HCT116 (cell line): ENCODE results near the gene PAPOLG. TPM values are rescaled to one million over a fixed set of nuclear protein-coding genes. Genes with fewer than 3 reads are reported as not detected.

Source experiments
- ATAC-seq: fragments of 200-7000 bp; cut with Tn5 transposase; 2 replicates; pipeline ENCODE4 v1.9.1; 2020; ENCODE audit warnings: mild to moderate bottlenecking, moderate library complexity
- BruUV-seq: library from RNA; stranded (reverse); fragments of 400-500 nt; replicated peaks from 2 replicates; lab custom pipeline; 2021; lab: Mats Ljungman, UMichigan
- CTCF ChIA-PET: fragments of 300-600 bp; sonication (Branson Sonifier 250); formaldehyde crosslinking; loops from one replicate; lab custom pipeline; 2021; ENCODE audit warnings: antibody characterized with exemption; lab: Charles Lee
- POLR2A ChIA-PET: fragments of 300-600, 350-600 bp; sonication (Branson Sonifier 250); formaldehyde crosslinking; loops from one replicate; lab custom pipeline; 2021; ENCODE audit warnings: antibody characterized with exemption; lab: Charles Lee
- RAD21 ChIA-PET, 2 experiments: fragments of 300-600 bp; sonication (Branson Sonifier 250); formaldehyde crosslinking; loops; one replicate each; lab custom pipeline; 2023; ENCODE audit warnings: low total read pairs in 2 of 2; ENCODE audit not compliant: uncharacterized antibody in 2 of 2, unreplicated experiment in 2 of 2, low non-redundant PET in 1 of 2; lab: Charles Lee
- DNase-seq: peaks from one replicate; pipeline ENCODE4 v3.0.0-alpha.2; 2010; ENCODE audit warnings: low read depth, low spot score
- H2AFZ ChIP-seq: fragments of 200-600 bp; shearing (Covaris generic), sonication (generic); 2 replicates; pipeline ENCODE4 v1.6.1; 2017; ENCODE audit warnings: low read depth, mixed run types, mixed read lengths, antibody characterized with exemption, low read length; ENCODE audit not compliant: poor library complexity, severe bottlenecking
- H3K27ac ChIP-seq: 2 replicates; pipeline ENCODE4 v1.5.1; 2012; ENCODE audit warnings: low read depth, low read length
- H3K27me3 ChIP-seq: fragments of 200-600 bp; sonication (generic); 2 replicates; pipeline ENCODE4 v1.6.1; 2016; ENCODE audit warnings: mixed run types, low read length, mixed read lengths; ENCODE audit not compliant: insufficient read depth
- H3K36me3 ChIP-seq, 2 experiments: fragments of 200-500 bp in 1 of 2; fragments of 200-600 bp in 1 of 2; sonication (Bioruptor generic) in 1 of 2; sonication (generic) in 1 of 2; 2 replicates each; pipeline versions ENCODE4 v1.5.1 to v1.6.1; 2014 to 2016; ENCODE audit warnings: low read length in 2 of 2, inconsistent platforms in 1 of 2, mixed read lengths in 1 of 2, mixed run types in 1 of 2; ENCODE audit not compliant: insufficient read depth in 2 of 2, control insufficient read depth in 1 of 2
- H3K4me1 ChIP-seq, 2 experiments: fragments of 200-600 bp in 1 of 2; sonication (generic) in 1 of 2; 2 replicates each; pipeline versions ENCODE4 v1.5.1 to v1.6.1; 2012 to 2017; ENCODE audit warnings: low read length in 2 of 2, inconsistent platforms in 1 of 2, mild to moderate bottlenecking in 1 of 2, mixed read lengths in 1 of 2, mixed run types in 1 of 2, moderate library complexity in 1 of 2; ENCODE audit not compliant: insufficient read depth in 2 of 2, control insufficient read depth in 1 of 2
- H3K4me2 ChIP-seq: fragments of 200-600 bp; sonication (generic); 2 replicates; pipeline ENCODE4 v1.6.1; 2017; ENCODE audit warnings: mixed run types, low read length, mixed read lengths
- H3K4me3 ChIP-seq, 2 experiments: fragments of 200-600 bp in 1 of 2; sonication (generic) in 1 of 2; replicated peaks in 1 of 2; 2 replicates each; pipeline ENCODE4 v1.5.1; 2011 to 2016; ENCODE audit warnings: low read length in 2 of 2, control low read depth in 1 of 2, low read depth in 1 of 2, mild to moderate bottlenecking in 1 of 2, mixed read lengths in 1 of 2, mixed run types in 1 of 2
- H3K79me2 ChIP-seq: fragments of 200-600 bp; sonication (generic); 2 replicates; pipeline ENCODE4 v1.6.1; 2017; ENCODE audit warnings: mild to moderate bottlenecking, mixed run types, low read length, moderate library complexity, mixed read lengths; ENCODE audit not compliant: insufficient read depth
- H3K9ac ChIP-seq: fragments of 200-600 bp; sonication (generic); 2 replicates; pipeline ENCODE4 v1.6.1; 2016; ENCODE audit warnings: low read length, mixed read lengths
- H3K9me2 ChIP-seq: fragments of 200-600 bp; sonication (generic), shearing (Covaris generic); 2 replicates; pipeline ENCODE4 v1.6.1; 2017; ENCODE audit warnings: mixed run types, mild to moderate bottlenecking, moderate library complexity; ENCODE audit not compliant: insufficient read depth
- H3K9me3 ChIP-seq, 2 experiments: fragments of 200-500 bp in 1 of 2; fragments of 200-600 bp in 1 of 2; sonication (Bioruptor generic) in 1 of 2; sonication (generic) in 1 of 2; 2 replicates each; pipeline ENCODE4 v1.6.1; 2014 to 2017; ENCODE audit warnings: low read length in 2 of 2, mixed read lengths in 2 of 2, inconsistent platforms in 1 of 2, low read depth in 1 of 2, mild to moderate bottlenecking in 1 of 2, mixed run types in 1 of 2, moderate library complexity in 1 of 2; ENCODE audit not compliant: control insufficient read depth in 1 of 2, insufficient read depth in 1 of 2
- H4K20me1 ChIP-seq: fragments of 200-600 bp; sonication (generic), shearing (Covaris generic); 2 replicates; pipeline ENCODE4 v1.6.1; 2017; ENCODE audit warnings: mixed run types, mild to moderate bottlenecking, moderate library complexity; ENCODE audit not compliant: insufficient read depth
- CBX3 ChIP-seq: IDR thresholded peaks from 2 replicates; pipeline ENCODE4 v1.6.1; 2012; ENCODE audit warnings: low read depth
- CEBPB ChIP-seq: IDR thresholded peaks from 2 replicates; pipeline ENCODE4 v1.6.1; 2012; ENCODE audit warnings: low read depth
- EGR1 ChIP-seq: IDR thresholded peaks from 2 replicates; pipeline ENCODE4 v1.6.1; 2012; ENCODE audit warnings: low read depth
- ELF1 ChIP-seq: IDR thresholded peaks from 2 replicates; pipeline ENCODE4 v1.6.1; 2012; ENCODE audit warnings: low read depth, borderline replicate concordance
- EZH2 ChIP-seq: fragments of 200-600 bp; sonication (generic); IDR thresholded peaks from 2 replicates; pipeline ENCODE4 v1.6.1; 2017; ENCODE audit warnings: antibody characterized with exemption, mixed run types
- EZH2phosphoT487 ChIP-seq: fragments of 200-600 bp; IDR thresholded peaks from 2 replicates; pipeline ENCODE4 v1.6.1; 2018; ENCODE audit warnings: antibody characterized with exemption, borderline replicate concordance
- POLR2A ChIP-seq: IDR thresholded peaks from 2 replicates; pipeline ENCODE4 v1.7.0; 2011; ENCODE audit warnings: borderline replicate concordance; ENCODE audit not compliant: insufficient read depth, insufficient read length; ENCODE audit errors: extremely low read depth
- REST ChIP-seq: IDR thresholded peaks from 2 replicates; pipeline ENCODE4 v1.6.1; 2012; ENCODE audit warnings: low read depth
- SP1 ChIP-seq: IDR thresholded peaks from 2 replicates; pipeline ENCODE4 v1.6.1; 2012; ENCODE audit warnings: low read depth
- SRF ChIP-seq: IDR thresholded peaks from 2 replicates; pipeline ENCODE4 v1.6.1; 2012; ENCODE audit warnings: low read depth
- TCF7L2 ChIP-seq: IDR thresholded peaks from 2 replicates; pipeline ENCODE4 v1.7.0; 2011; ENCODE audit warnings: borderline replicate concordance, inconsistent platforms; ENCODE audit not compliant: insufficient read depth, insufficient read length; ENCODE audit errors: extremely low read depth
- YY1 ChIP-seq: IDR thresholded peaks from 2 replicates; pipeline ENCODE4 v1.6.1; 2011; ENCODE audit warnings: low read length, low read depth, moderate library complexity, mild to moderate bottlenecking; ENCODE audit not compliant: insufficient replicate concordance; ENCODE audit errors: extremely low read depth
- ZFX ChIP-seq: fragments of 450-650 bp; IDR thresholded peaks from 2 replicates; pipeline ENCODE4 v1.6.1; 2017
- ZNF274 ChIP-seq: fragments of 200-500 bp; sonication (Bioruptor generic); IDR thresholded peaks from 2 replicates; pipeline ENCODE4 v1.6.1; 2014; ENCODE audit warnings: mild to moderate bottlenecking, low read depth, low read length, inconsistent platforms
- intact Hi-C: fragments of 100-400 bp; cut with micrococcal nuclease; formaldehyde crosslinking; loops from 2 replicates; pipeline ENCODE4 v1.10.0; 2022
- total RNA-seq: library from RNA; stranded (reverse); gene quantifications from one replicate; pipeline ENCODE4 v1.2.1, GENCODE V29; 2021; ENCODE audit not compliant: unreplicated experiment
- TF ChIP-seq, protein P1 (sequence below): IDR thresholded peaks from 2 replicates; pipeline ENCODE4 v1.6.1; 2011; ENCODE audit warnings: mild to moderate bottlenecking, low read length, moderate library complexity; ENCODE audit not compliant: insufficient replicate concordance; ENCODE audit errors: extremely low read depth

PAPOLG gene
- total RNA-seq, 1 experiment from 2014 or later, result 13.2 TPM

GRCh38 chr2:60739156-60739555 lies 16.9 kb upstream of the PAPOLG start:
- Histone ChIP-seq H3K27me3 (no peaks in the 10 kb centered on the region), H3K9me2 (no peaks in the 10 kb centered on the region), H3K4me3 (no peak overlapping the region), H3K9me3 (no peaks in the 10 kb centered on the region), H3K27ac (no peak overlapping the region), H3K79me2 (no peaks in the 10 kb centered on the region), H3K9ac (no peak overlapping the region), H3K4me1 (no peaks in the 10 kb centered on the region), H3K4me2 (no peak overlapping the region), H3K36me3 (no peaks in the 10 kb centered on the region), H2AFZ (no peak overlapping the region), H4K20me1 (no peaks in the 10 kb centered on the region)
- intact Hi-C loops, result no loop called here
- ChIA-PET RAD21 (interaction anchor here in 1 of 2 experiments (0.6 kb wide), 1 partner anchor 17 kb away, joined by 3 read pairs; the partner anchor contains the start of gene PAPOLG), POLR2A (interaction anchor here (1.5 kb wide), 1 partner anchor 17 kb away, joined by 6 read pairs; the partner anchor contains the start of gene PAPOLG), CTCF (no interaction called here)
- BruUV-seq, result no TSS peak
- TF ChIP-seq EGR1, result no peak
- TF ChIP-seq EZH2phosphoT487, result no peak
- no peak for TF ChIP-seq SRF
- TF ChIP-seq CBX3, result no peak
- no peak for TF ChIP-seq ELF1
- no peak for TF ChIP-seq TCF7L2
- TF ChIP-seq POLR2A, result no peak
- no peak for DNase-seq
- ATAC-seq, result no peak

- H3K4me2 ChIP-seq, result no peak overlapping the region
- no peak overlapping the region for H3K27ac ChIP-seq
- CTCF ChIA-PET, result no interaction called here
- H3K79me2 ChIP-seq, result no peaks in the 10 kb centered on the region
- POLR2A ChIA-PET, result no interaction called here
- no peak for ATAC-seq
- no peak for DNase-seq
- no peak overlapping the region for H2AFZ ChIP-seq
- intact Hi-C loops, result no loop called here
- no peaks in the 10 kb centered on the region for H3K4me1 ChIP-seq
- H3K36me3 ChIP-seq, result no peaks in the 10 kb centered on the region
- no peaks in the 10 kb centered on the region for H3K9me3 ChIP-seq
- BruUV-seq, result no TSS peak
- RAD21 ChIA-PET, result no interaction called here
- no peaks in the 10 kb centered on the region for H4K20me1 ChIP-seq
- H3K9me2 ChIP-seq, result no peaks in the 10 kb centered on the region
- H3K27me3 ChIP-seq, result no peaks in the 10 kb centered on the region
- H3K4me3 ChIP-seq, result no peak overlapping the region
- H3K9ac ChIP-seq, result no peak overlapping the region
- TF ChIP-seq ELF1 (no peak), REST (no peak), ZFX (no peak), YY1 (no peak), EGR1 (no peak), CEBPB (no peak), SRF (no peak), ZNF274 (no peak), CBX3 (no peak), TCF7L2 (no peak), EZH2 (no peak), SP1 (no peak)
- TF ChIP-seq, protein P1, sequence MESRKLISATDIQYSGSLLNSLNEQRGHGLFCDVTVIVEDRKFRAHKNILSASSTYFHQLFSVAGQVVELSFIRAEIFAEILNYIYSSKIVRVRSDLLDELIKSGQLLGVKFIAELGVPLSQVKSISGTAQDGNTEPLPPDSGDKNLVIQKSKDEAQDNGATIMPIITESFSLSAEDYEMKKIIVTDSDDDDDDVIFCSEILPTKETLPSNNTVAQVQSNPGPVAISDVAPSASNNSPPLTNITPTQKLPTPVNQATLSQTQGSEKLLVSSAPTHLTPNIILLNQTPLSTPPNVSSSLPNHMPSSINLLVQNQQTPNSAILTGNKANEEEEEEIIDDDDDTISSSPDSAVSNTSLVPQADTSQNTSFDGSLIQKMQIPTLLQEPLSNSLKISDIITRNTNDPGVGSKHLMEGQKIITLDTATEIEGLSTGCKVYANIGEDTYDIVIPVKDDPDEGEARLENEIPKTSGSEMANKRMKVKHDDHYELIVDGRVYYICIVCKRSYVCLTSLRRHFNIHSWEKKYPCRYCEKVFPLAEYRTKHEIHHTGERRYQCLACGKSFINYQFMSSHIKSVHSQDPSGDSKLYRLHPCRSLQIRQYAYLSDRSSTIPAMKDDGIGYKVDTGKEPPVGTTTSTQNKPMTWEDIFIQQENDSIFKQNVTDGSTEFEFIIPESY, result no peak
Observed at GRCh38 chr2:60741576-60741975, 14.5 kb upstream of the PAPOLG start.
